ENCODE results near the gene TMEM50A.
"Not testable (repeated sequence)": the region's sequence is repeated elsewhere in the genome, so short reads cannot be mapped to it uniquely, and the experiment has no call there.

TMEM50A gene
- 80.8 to 162 (median 110) reads per million in 9 experiments for total RNA-seq

DNA sequence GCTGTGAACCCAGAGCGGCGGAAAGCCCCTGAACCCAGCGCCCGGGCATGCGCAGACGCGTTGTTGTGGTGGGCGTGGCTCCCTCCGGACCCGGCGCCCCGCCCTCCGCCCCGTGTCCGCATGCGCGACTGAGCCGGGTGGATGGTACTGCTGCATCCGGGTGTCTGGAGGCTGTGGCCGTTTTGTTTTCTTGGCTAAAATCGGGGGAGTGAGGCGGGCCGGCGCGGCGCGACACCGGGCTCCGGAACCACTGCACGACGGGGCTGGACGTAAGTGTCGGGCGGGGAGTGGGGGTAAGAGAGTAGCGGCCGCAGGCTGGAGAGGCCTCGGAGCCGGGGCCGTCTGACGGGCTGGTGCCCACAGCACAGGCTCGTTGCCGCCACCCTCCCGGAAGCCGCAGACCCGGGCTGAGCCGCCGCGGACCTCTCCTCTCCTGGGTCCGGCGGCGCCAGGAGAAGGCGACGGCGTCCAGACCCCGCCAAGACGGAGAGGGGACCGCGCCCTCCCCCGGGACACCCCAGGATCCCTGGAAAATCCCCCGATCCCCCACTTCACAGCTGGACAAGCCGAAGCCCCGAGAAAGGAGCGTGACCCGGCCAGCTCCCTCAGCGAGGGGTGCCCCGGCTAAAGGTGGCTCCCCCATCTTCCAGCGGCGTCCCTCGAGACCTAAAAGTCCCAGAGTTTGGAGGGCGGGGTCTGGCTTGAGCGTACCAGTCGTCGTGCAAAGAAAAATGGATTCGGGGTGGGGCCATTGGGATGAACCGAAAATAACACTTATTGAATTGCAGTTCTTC is at the start of gene TMEM50A:
Gene TMEM50A (plus strand): TSS at position 147 of the 794 bp plus-strand sequence. CDS start 2,153 bp downstream, outside the sequence.
- DNase-seq (peak; percentile 90 to 94 (median 92)), ATAC-seq (replicated peaks) (peak; percentile 39)
- Mint-ChIP-seq H3K27me3 (no peaks in the 10 kb centered on the region), H3K27ac (peak within 1 kb of the TSS; percentile 98), H3K36me3 (ENCODE audit: insufficient read depth) (peaks cover 50% of the 10 kb centered on the region), H3K9me3 (no peaks in the 10 kb centered on the region), H3K4me1 (ENCODE audit: low read depth in 2 of 2) (peaks cover 16 to 49% of the 10 kb centered on the region in 2 donors), H3K4me3 (peak within 1 kb of the TSS; percentile 93 to 97)

DNA sequence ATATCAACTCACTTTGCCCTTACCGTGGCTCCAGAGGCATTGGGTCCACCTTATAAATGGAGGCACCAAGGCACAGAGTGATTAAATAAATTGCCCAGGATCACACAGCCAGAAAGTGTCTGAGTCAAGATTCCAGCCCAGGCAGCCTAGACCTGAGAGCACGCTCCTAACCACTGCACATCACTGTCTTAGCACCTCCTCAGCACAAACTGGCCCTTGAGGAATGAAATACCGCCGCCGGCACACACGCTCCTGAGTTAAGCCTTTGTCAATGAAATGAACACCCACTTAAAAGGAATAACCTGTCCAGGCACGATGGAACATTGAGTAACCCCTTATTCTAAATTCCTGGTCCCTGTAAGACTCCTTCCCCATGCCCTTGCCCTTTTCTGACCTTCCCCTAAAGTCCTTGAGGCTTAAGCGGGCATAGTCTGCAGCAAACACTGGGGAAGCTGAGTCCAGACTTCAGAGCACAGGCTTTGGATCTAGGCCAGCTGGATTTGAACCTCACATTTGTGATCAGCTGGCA is 49.5 kb upstream of the TMEM50A start:
- not testable (repeated sequence) for H3K36me3 Mint-ChIP-seq (ENCODE audit: insufficient read depth); DNase-seq; H3K4me3 Mint-ChIP-seq; H3K4me1 Mint-ChIP-seq (ENCODE audit: low read depth in 2 of 2); H3K9me3 Mint-ChIP-seq; H3K27me3 Mint-ChIP-seq; ATAC-seq (replicated peaks); H3K27ac Mint-ChIP-seq

DNA sequence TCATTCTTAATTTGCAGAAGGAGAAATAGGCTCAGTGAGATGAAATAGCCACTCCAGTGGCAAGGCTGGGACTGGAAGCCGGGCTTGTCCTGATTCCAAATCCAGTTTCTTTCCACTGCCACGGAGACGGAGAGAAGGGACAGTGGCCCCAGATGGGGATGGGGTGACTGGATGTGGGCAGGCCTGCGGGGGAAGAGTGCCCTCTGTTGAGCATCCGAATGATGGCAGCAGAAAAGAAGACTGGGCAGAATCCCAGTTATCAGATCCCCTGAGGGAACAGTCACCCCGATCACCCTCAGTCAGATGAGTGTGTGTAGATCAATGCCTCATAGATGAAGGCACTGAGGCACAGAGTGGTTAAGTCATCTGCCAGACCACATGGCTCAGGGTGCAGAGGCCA is 48.1 kb upstream of the TMEM50A start:
- H3K4me1 Mint-ChIP-seq (ENCODE audit: low read depth in 2 of 2); H3K36me3 Mint-ChIP-seq (ENCODE audit: insufficient read depth); DNase-seq; H3K9me3 Mint-ChIP-seq; H3K27me3 Mint-ChIP-seq; H3K27ac Mint-ChIP-seq; H3K4me3 Mint-ChIP-seq: not testable (repeated sequence)
- ATAC-seq (replicated peaks): peak; percentile 68

DNA sequence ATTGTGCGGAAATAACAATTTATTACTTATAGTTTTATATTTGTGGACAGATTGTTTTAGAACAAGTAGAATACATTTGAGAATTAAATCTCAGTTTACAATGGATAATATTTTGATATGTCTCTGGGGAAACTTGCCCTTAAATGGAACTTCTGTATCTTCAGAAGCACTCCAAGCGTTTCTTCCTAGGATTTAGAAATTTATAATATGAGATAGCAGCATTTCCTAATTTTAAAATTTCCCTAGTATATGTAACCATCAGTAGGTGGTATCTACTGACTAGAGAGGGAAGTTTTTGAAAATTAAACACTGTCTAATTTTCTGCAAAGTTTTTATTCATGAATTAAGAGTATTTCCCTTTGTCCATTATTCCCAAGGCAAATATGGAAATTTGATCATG is 44.7 kb upstream of the TMEM50A start:
- not testable (repeated sequence) for ATAC-seq (replicated peaks); H3K27me3 Mint-ChIP-seq; H3K9me3 Mint-ChIP-seq; H3K27ac Mint-ChIP-seq; H3K4me1 Mint-ChIP-seq (ENCODE audit: low read depth in 2 of 2); DNase-seq; H3K36me3 Mint-ChIP-seq (ENCODE audit: insufficient read depth); H3K4me3 Mint-ChIP-seq

DNA sequence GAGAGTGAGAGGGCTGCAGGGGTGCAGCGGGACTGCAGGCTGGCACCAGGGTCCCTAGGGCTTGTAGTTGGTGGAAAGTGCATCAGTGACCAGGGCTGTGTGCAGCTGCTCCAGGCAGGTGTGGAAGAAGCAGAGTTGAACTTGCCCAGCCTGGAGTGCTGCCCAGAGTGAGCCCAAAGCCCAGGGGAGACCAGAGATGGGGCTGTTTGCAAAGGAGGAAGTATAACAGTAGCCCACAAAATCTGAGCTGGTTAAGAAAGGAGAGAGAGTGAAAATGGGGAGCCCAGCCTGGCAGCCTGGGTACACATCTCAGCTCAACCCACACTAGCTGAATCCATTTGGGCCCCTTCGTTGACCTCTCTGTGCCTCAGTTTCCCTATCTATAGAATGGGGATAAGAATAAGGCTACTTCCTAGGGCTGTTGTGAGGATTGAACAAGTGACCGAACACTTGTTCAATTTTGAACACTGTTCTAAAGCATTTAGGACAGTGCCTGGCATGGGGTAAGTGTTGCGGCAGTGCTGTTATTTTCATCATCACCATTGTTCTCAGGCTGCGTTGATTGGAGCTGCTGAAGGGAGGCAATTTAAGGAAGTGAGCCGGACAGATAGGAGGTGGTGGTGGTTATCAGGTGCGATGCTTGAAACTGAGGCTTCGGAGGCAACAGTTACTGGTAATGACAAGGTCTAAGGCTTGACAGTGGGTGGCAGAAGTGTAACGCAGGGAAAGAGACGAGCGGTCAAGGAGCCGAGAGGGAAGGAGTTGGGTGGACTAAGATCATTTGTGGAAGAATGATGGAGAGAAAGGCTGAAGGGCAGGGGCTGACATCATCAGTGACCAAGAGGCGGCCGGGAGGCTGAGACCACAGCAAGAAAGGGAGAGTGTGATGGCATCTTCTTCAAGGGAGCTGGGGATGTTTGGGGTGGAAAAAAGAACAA is 43.0 kb upstream of the TMEM50A start:
- not testable (repeated sequence) for H3K27me3 Mint-ChIP-seq; H3K36me3 Mint-ChIP-seq (ENCODE audit: insufficient read depth); H3K9me3 Mint-ChIP-seq; DNase-seq; H3K27ac Mint-ChIP-seq; ATAC-seq (replicated peaks); H3K4me1 Mint-ChIP-seq (ENCODE audit: low read depth in 2 of 2); H3K4me3 Mint-ChIP-seq

DNA sequence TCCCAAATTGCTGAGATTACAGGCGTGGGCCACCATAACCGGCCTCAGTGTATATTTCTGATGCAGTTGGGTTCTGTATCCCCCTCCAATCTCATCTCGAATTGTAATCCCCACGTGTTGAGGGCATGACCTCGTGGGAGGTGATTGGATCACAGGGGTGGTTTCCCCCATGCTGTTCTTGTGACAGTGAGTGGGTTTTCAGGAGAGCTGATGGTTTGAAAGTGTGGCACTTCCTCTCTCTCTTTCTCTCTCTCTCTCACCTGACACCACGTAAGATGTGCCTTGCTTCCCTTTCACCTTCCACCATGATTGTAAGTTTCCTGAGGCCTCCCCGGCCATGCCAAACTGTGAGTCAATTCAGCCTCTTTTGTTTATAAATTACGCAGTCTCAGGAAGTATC is 41.6 kb upstream of the TMEM50A start:
- not testable (repeated sequence) for H3K27me3 Mint-ChIP-seq; H3K9me3 Mint-ChIP-seq; H3K4me1 Mint-ChIP-seq (ENCODE audit: low read depth in 2 of 2); H3K36me3 Mint-ChIP-seq (ENCODE audit: insufficient read depth); H3K4me3 Mint-ChIP-seq; DNase-seq
- peak; percentile 36 for ATAC-seq (replicated peaks)
- H3K27ac Mint-ChIP-seq: peak overlapping the region in 1 of 2 donors; percentile 76

DNA sequence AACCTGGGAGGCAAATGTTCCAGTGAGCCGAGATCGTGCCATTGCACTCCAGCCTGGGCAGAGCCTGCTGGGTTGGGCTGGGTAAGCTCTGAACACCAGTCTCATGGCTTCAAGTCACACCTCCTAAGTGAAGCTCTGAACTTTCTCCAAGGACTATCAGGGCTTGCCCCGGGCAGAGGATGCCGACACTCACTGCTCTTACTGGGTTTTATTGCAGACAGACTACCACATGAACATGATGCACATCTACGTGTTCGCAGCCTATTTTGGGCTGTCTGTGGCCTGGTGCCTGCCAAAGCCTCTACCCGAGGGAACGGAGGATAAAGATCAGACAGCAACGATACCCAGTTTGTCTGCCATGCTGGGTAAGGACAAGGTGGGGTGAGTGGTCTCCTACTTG is 37.4 kb upstream of the TMEM50A start:
- H3K9me3 Mint-ChIP-seq; H3K27me3 Mint-ChIP-seq; H3K4me3 Mint-ChIP-seq; H3K36me3 Mint-ChIP-seq (ENCODE audit: insufficient read depth); DNase-seq; ATAC-seq (replicated peaks); H3K4me1 Mint-ChIP-seq (ENCODE audit: low read depth in 2 of 2): not testable (repeated sequence)
- H3K27ac Mint-ChIP-seq: peak overlapping the region; percentile 15 to 79

DNA sequence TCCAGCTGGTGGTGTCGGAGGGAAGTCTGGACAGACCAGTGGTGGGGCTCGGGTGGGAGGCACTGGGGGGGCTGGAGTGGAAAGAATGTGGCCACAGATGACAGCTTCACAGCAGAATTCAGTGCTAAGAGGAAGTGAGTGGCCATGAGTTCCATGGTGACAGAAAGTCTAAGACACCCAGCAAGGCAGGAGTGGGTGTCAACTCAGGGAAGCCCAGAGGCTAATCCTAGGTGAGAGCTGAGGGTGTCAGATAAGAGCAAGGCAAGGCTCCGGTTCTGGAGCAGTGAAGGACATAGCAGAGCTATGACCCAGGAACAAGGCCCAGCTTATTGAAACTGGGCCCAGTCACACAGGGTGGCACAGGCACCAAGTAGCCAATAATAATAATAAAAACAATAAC is 35.8 kb upstream of the TMEM50A start:
- not testable (repeated sequence) for ATAC-seq (replicated peaks); H3K9me3 Mint-ChIP-seq; H3K4me1 Mint-ChIP-seq (ENCODE audit: low read depth in 2 of 2); DNase-seq; H3K4me3 Mint-ChIP-seq; H3K27me3 Mint-ChIP-seq; H3K36me3 Mint-ChIP-seq (ENCODE audit: insufficient read depth)
- H3K27ac Mint-ChIP-seq: peak overlapping the region; percentile 5 to 79

DNA sequence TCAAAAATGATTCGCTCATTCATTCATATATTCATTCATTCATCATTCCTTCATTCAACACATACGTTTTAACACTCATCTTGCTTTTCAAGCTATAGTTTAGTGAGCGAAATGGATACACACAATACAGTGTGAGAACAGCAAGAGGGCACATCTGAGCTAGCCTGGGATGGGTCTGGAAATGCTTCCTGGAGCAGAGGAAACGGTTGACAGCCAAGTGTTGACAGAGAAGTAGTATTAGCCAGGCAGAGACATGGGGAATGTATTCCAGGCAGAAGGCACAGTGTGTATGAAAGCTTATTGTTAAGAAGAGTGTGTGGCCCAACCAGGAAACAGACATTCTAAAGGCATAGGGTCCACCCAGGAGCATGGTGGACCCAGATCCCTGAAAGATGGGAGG is 33.2 kb upstream of the TMEM50A start:
- H3K4me3 Mint-ChIP-seq; H3K36me3 Mint-ChIP-seq (ENCODE audit: insufficient read depth); H3K27me3 Mint-ChIP-seq; DNase-seq; ATAC-seq (replicated peaks); H3K9me3 Mint-ChIP-seq: not testable (repeated sequence)
- peak overlapping the region in 1 of 2 donors; percentile 6 for H3K27ac Mint-ChIP-seq
- peaks cover 3 to 13% of the 10 kb centered on the region in 2 donors for H3K4me1 Mint-ChIP-seq (ENCODE audit: low read depth in 2 of 2)

DNA sequence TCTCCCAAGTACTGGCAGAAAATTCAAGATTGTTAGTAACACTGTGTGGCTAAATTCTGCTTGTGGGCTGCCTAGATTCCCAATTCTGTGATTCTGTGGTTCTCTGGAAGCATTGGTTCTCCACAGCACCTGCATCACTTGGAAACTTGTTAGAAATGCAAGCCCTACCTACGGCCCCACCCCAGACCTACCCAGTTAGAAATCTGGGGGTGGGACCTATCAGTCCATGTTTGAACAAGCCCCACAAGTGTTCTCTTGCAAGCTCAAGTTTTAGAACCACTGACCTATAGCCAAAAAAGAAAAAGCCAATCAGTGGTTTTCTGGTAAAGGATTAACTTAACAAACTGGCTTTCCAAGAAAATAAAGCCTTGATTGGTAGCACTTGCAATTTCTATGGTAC is 30.0 kb upstream of the TMEM50A start:
- ATAC-seq (replicated peaks); H3K9me3 Mint-ChIP-seq; H3K36me3 Mint-ChIP-seq (ENCODE audit: insufficient read depth); DNase-seq; H3K4me1 Mint-ChIP-seq (ENCODE audit: low read depth in 2 of 2); H3K4me3 Mint-ChIP-seq; H3K27ac Mint-ChIP-seq; H3K27me3 Mint-ChIP-seq: not testable (repeated sequence)

DNA sequence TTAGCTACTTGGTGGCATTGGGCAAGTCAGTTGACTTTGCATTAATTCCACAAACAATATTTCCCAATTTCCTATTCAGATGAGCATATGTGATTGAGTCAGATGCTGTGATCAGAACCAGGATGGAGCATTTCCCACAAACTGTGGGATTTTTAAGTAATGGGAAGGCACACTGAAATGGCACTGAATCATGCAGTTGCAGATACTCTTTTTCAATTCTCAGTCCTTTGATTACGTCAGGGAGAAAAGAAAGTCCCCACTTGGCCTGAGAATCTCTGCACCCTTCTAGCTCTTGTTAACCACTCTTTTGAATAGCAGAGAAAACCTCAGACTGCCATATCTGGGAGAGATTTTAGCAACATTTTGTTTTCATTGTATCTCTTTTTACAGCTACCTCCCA is 29.0 kb upstream of the TMEM50A start:
- H3K27me3 Mint-ChIP-seq; H3K4me1 Mint-ChIP-seq (ENCODE audit: low read depth in 2 of 2); H3K9me3 Mint-ChIP-seq; H3K36me3 Mint-ChIP-seq (ENCODE audit: insufficient read depth); H3K4me3 Mint-ChIP-seq; DNase-seq: not testable (repeated sequence)
- ATAC-seq (replicated peaks): peak; percentile 57
- H3K27ac Mint-ChIP-seq: peak overlapping the region in 1 of 2 donors; percentile 46

DNA sequence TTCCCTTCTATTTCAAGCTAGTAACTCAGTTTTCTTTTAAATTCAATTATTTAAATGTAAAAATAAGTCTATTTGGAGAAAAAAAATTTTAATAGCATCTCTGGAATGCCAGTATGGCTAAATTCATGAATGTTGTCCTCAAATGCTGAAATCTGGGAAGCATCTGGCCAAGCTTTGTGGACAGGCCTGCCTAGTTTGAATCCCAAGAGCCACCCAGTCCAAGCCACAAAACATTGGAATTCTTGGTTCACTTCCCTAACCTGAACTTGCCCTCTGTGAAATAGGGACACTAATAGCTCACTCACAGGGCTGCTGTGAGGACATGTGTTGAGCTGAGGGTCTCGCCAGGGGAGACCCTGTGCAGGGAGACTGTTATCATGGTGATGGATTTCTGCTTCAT is 28.6 kb upstream of the TMEM50A start:
- not testable (repeated sequence) for H3K27me3 Mint-ChIP-seq; H3K4me3 Mint-ChIP-seq; DNase-seq; ATAC-seq (replicated peaks); H3K4me1 Mint-ChIP-seq (ENCODE audit: low read depth in 2 of 2); H3K9me3 Mint-ChIP-seq
- peaks cover 13% of the 10 kb centered on the region for H3K36me3 Mint-ChIP-seq (ENCODE audit: insufficient read depth)
- H3K27ac Mint-ChIP-seq: peak overlapping the region in 1 of 2 donors; percentile 53

DNA sequence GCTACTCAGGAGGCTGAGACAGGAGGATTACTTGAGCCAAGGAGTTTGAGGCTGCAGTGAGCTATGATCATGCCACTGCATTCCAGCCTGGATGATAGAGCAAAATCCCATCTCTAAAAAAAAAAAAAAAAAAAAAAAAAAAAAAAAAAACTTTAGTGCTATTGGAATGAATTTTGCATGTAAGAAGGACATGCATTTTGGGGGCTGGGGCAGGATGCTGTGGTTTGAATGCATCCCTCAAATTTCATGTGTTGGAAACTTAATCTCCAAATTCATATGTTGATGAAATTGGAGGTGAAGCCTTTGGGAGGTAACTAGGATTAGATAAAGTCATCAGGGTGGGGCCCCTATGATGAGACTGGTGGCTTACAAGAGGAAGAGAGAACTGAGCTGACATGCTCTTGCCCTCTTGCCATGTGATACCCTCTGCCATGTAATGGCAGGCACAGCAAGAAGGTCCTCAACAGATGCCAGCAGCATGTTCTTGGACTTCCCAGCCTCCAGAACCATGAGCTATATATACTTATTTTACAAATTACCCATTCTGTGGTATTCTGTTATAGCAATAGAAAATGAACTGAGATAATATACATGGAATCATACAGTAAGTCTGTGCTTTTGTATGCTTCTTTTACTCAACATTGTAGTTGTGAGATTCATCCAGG is 25.2 kb upstream of the TMEM50A start:
- H3K4me1 Mint-ChIP-seq (ENCODE audit: low read depth in 2 of 2); H3K27ac Mint-ChIP-seq; H3K9me3 Mint-ChIP-seq; ATAC-seq (replicated peaks); DNase-seq; H3K4me3 Mint-ChIP-seq; H3K27me3 Mint-ChIP-seq: not testable (repeated sequence)
- H3K36me3 Mint-ChIP-seq (ENCODE audit: insufficient read depth): peaks cover 16% of the 10 kb centered on the region
